ENCODE measurements around the gene SCAMP1.

Gene SCAMP1

GRCh38 chr5:78359831-78360673, at the start of gene SCAMP1:
Gene SCAMP1 (plus strand): TSS chr5:78360617. CDS start chr5:78360672, 55 bp downstream.
- Histone ChIP-seq H3K4me3 (ENCODE audit: low read length) (peak within 1 kb of the TSS; percentile 93), H3K4me1 (ENCODE audit: insufficient read depth, low read length) (peaks cover 12% of the 10 kb centered on the region), H3K36me3 (ENCODE audit: insufficient read depth, low read length) (peaks cover 6% of the 10 kb centered on the region), H3K27me3 (ENCODE audit: insufficient read depth, low read length) (no peaks in the 10 kb centered on the region), H3K9me3 (ENCODE audit: low read length) (no peaks in the 10 kb centered on the region), H2AFZ (ENCODE audit: low read depth, low read length) (peak within 1 kb of the TSS; percentile 100)

GRCh38 chr5:78317515-78317914, 42.9 kb upstream of the SCAMP1 start:
- H3K36me3 ChIP-seq (ENCODE audit: insufficient read depth, low read length), result no peaks in the 10 kb centered on the region
- no peaks in the 10 kb centered on the region for H3K27me3 ChIP-seq (ENCODE audit: insufficient read depth, low read length)
- no peaks in the 10 kb centered on the region for H3K4me1 ChIP-seq (ENCODE audit: insufficient read depth, low read length)
- peaks cover 2% of the 10 kb centered on the region for H3K9me3 ChIP-seq (ENCODE audit: low read length)
- no peak overlapping the region for H3K4me3 ChIP-seq (ENCODE audit: low read length)
- H2AFZ ChIP-seq (ENCODE audit: low read depth, low read length), result no peak overlapping the region

- H3K4me1 ChIP-seq (ENCODE audit: insufficient read depth, low read length), result no peaks in the 10 kb centered on the region
- peaks cover 2% of the 10 kb centered on the region for H3K9me3 ChIP-seq (ENCODE audit: low read length)
- no peak overlapping the region for H3K4me3 ChIP-seq (ENCODE audit: low read length)
- H2AFZ ChIP-seq (ENCODE audit: low read depth, low read length), result no peak overlapping the region
- no peaks in the 10 kb centered on the region for H3K36me3 ChIP-seq (ENCODE audit: insufficient read depth, low read length)
- no peaks in the 10 kb centered on the region for H3K27me3 ChIP-seq (ENCODE audit: insufficient read depth, low read length)
Measured at GRCh38 chr5:78318337-78318736, 42.1 kb upstream of the SCAMP1 start.

GRCh38 chr5:78320401-78320800, 40.0 kb upstream of the SCAMP1 start:
- H3K4me1 ChIP-seq (ENCODE audit: insufficient read depth, low read length), result no peaks in the 10 kb centered on the region
- H2AFZ ChIP-seq (ENCODE audit: low read depth, low read length), result peak overlapping the region; percentile 16
- H3K36me3 ChIP-seq (ENCODE audit: insufficient read depth, low read length), result no peaks in the 10 kb centered on the region
- H3K27me3 ChIP-seq (ENCODE audit: insufficient read depth, low read length), result no peaks in the 10 kb centered on the region
- H3K4me3 ChIP-seq (ENCODE audit: low read length), result no peak overlapping the region
- H3K9me3 ChIP-seq (ENCODE audit: low read length), result no peaks in the 10 kb centered on the region

- Histone ChIP-seq H3K4me3 (ENCODE audit: low read length) (no peak overlapping the region), H3K36me3 (ENCODE audit: insufficient read depth, low read length) (no peaks in the 10 kb centered on the region), H3K27me3 (ENCODE audit: insufficient read depth, low read length) (no peaks in the 10 kb centered on the region), H3K9me3 (ENCODE audit: low read length) (no peaks in the 10 kb centered on the region), H2AFZ (ENCODE audit: low read depth, low read length) (no peak overlapping the region), H3K4me1 (ENCODE audit: insufficient read depth, low read length) (no peaks in the 10 kb centered on the region)
Measured at GRCh38 chr5:78323241-78323640, 37.2 kb upstream of the SCAMP1 start.

- no peak overlapping the region for H3K4me3 ChIP-seq (ENCODE audit: low read length)
- H2AFZ ChIP-seq (ENCODE audit: low read depth, low read length), result no peak overlapping the region
- H3K9me3 ChIP-seq (ENCODE audit: low read length), result no peaks in the 10 kb centered on the region
- no peaks in the 10 kb centered on the region for H3K36me3 ChIP-seq (ENCODE audit: insufficient read depth, low read length)
- H3K4me1 ChIP-seq (ENCODE audit: insufficient read depth, low read length), result no peaks in the 10 kb centered on the region
- no peaks in the 10 kb centered on the region for H3K27me3 ChIP-seq (ENCODE audit: insufficient read depth, low read length)
Measured at GRCh38 chr5:78326930-78327329, 33.5 kb upstream of the SCAMP1 start.

GRCh38 chr5:78327761-78328510, 32.5 kb upstream of the SCAMP1 start:
- Histone ChIP-seq H3K9me3 (ENCODE audit: low read length) (no peaks in the 10 kb centered on the region), H3K4me1 (ENCODE audit: insufficient read depth, low read length) (no peaks in the 10 kb centered on the region), H3K36me3 (ENCODE audit: insufficient read depth, low read length) (no peaks in the 10 kb centered on the region), H3K4me3 (ENCODE audit: low read length) (no peak overlapping the region), H2AFZ (ENCODE audit: low read depth, low read length) (no peak overlapping the region), H3K27me3 (ENCODE audit: insufficient read depth, low read length) (no peaks in the 10 kb centered on the region)

GRCh38 chr5:78328585-78329173, 31.7 kb upstream of the SCAMP1 start:
- Histone ChIP-seq H3K36me3 (ENCODE audit: insufficient read depth, low read length) (no peaks in the 10 kb centered on the region), H3K4me1 (ENCODE audit: insufficient read depth, low read length) (no peaks in the 10 kb centered on the region), H2AFZ (ENCODE audit: low read depth, low read length) (no peak overlapping the region), H3K4me3 (ENCODE audit: low read length) (no peak overlapping the region), H3K27me3 (ENCODE audit: insufficient read depth, low read length) (no peaks in the 10 kb centered on the region), H3K9me3 (ENCODE audit: low read length) (no peaks in the 10 kb centered on the region)

- no peaks in the 10 kb centered on the region for H3K4me1 ChIP-seq (ENCODE audit: insufficient read depth, low read length)
- H3K27me3 ChIP-seq (ENCODE audit: insufficient read depth, low read length), result no peaks in the 10 kb centered on the region
- H3K9me3 ChIP-seq (ENCODE audit: low read length), result no peaks in the 10 kb centered on the region
- no peak overlapping the region for H2AFZ ChIP-seq (ENCODE audit: low read depth, low read length)
- no peaks in the 10 kb centered on the region for H3K36me3 ChIP-seq (ENCODE audit: insufficient read depth, low read length)
- no peak overlapping the region for H3K4me3 ChIP-seq (ENCODE audit: low read length)
Measured at GRCh38 chr5:78331523-78332080, 28.8 kb upstream of the SCAMP1 start.

- no peak overlapping the region for H3K4me3 ChIP-seq (ENCODE audit: low read length)
- no peaks in the 10 kb centered on the region for H3K4me1 ChIP-seq (ENCODE audit: insufficient read depth, low read length)
- H3K9me3 ChIP-seq (ENCODE audit: low read length), result peaks cover 5% of the 10 kb centered on the region
- H3K36me3 ChIP-seq (ENCODE audit: insufficient read depth, low read length), result no peaks in the 10 kb centered on the region
- H2AFZ ChIP-seq (ENCODE audit: low read depth, low read length), result no peak overlapping the region
- no peaks in the 10 kb centered on the region for H3K27me3 ChIP-seq (ENCODE audit: insufficient read depth, low read length)
Measured at GRCh38 chr5:78334811-78335210, 25.6 kb upstream of the SCAMP1 start.

- Histone ChIP-seq H2AFZ (ENCODE audit: low read depth, low read length) (no peak overlapping the region), H3K4me3 (ENCODE audit: low read length) (no peak overlapping the region), H3K9me3 (ENCODE audit: low read length) (peaks cover 5% of the 10 kb centered on the region), H3K4me1 (ENCODE audit: insufficient read depth, low read length) (peaks cover 3% of the 10 kb centered on the region), H3K27me3 (ENCODE audit: insufficient read depth, low read length) (no peaks in the 10 kb centered on the region), H3K36me3 (ENCODE audit: insufficient read depth, low read length) (no peaks in the 10 kb centered on the region)
Measured at GRCh38 chr5:78335976-78336375, 24.4 kb upstream of the SCAMP1 start.

- peaks cover 5% of the 10 kb centered on the region for H3K9me3 ChIP-seq (ENCODE audit: low read length)
- no peak overlapping the region for H2AFZ ChIP-seq (ENCODE audit: low read depth, low read length)
- H3K27me3 ChIP-seq (ENCODE audit: insufficient read depth, low read length), result no peaks in the 10 kb centered on the region
- peaks cover 8% of the 10 kb centered on the region for H3K4me1 ChIP-seq (ENCODE audit: insufficient read depth, low read length)
- no peaks in the 10 kb centered on the region for H3K36me3 ChIP-seq (ENCODE audit: insufficient read depth, low read length)
- H3K4me3 ChIP-seq (ENCODE audit: low read length), result no peak overlapping the region
Measured at GRCh38 chr5:78336698-78337097, 23.7 kb upstream of the SCAMP1 start.
